ENCODE results near the gene IGSF11. TPM values are rescaled to one million over a fixed set of nuclear protein-coding genes. Genes with fewer than 3 reads are reported as not detected.

IGSF11 gene
- total and polyA plus RNA-seq, 2 of the 4 experiments (the other 2 are of a cell fraction): 0.18 TPM; not detected in 1

- no peak overlapping the region for H3K18ac ChIP-seq (ENCODE audit: low read depth, low read length)
- ATAC-seq (ENCODE audit: low read depth): no peak
- dilution Hi-C loops (cut with HindIII; ENCODE audit: low sequenced_read_pairs, unreplicated experiment): no loop called here
Observed at GRCh38 chr3:119044593-119044992, 9.9 kb upstream of the IGSF11 start.

More at GRCh38 chr3:119044593-119044992, 9.9 kb upstream of the IGSF11 start:
- POLR2A ChIA-PET (ENCODE audit: unreplicated experiment): no interaction called here
- H4K91ac ChIP-seq (ENCODE audit: insufficient read depth, low read depth, low read length): no peak overlapping the region
- H4K5ac ChIP-seq (ENCODE audit: low read depth, low read length): no peak overlapping the region
- H2BK5ac ChIP-seq (ENCODE audit: low read depth, low read length, poor library complexity, severe bottlenecking): no peak overlapping the region
- in situ Hi-C loops (cut with MboI; ENCODE audit: low sequenced_read_pairs): no loop called here
- no CpG with 5 or more reads among the region's 2 CpGs for WGBS, 2 experiments (ENCODE audit: extremely low coverage in 2 of 2, insufficient read length in 1 of 2)
- H2BK120ac ChIP-seq (ENCODE audit: low read depth, low read length): no peak overlapping the region
- no peak overlapping the region for H2BK20ac ChIP-seq (ENCODE audit: low read depth, low read length)
- intact Hi-C loops (cut with micrococcal nuclease): no loop called here
- H4K20me1 ChIP-seq (ENCODE audit: insufficient read depth, low read length): no peaks in the 10 kb centered on the region
- H3K14ac ChIP-seq (replicated peaks; ENCODE audit: low read depth, low read length): no peak overlapping the region
- no peak for TF ChIP-seq POLR2A (IDR thresholded peaks at IDR 0.05; ENCODE audit: low read depth, low read length)
- TF ChIP-seq, protein P1, sequence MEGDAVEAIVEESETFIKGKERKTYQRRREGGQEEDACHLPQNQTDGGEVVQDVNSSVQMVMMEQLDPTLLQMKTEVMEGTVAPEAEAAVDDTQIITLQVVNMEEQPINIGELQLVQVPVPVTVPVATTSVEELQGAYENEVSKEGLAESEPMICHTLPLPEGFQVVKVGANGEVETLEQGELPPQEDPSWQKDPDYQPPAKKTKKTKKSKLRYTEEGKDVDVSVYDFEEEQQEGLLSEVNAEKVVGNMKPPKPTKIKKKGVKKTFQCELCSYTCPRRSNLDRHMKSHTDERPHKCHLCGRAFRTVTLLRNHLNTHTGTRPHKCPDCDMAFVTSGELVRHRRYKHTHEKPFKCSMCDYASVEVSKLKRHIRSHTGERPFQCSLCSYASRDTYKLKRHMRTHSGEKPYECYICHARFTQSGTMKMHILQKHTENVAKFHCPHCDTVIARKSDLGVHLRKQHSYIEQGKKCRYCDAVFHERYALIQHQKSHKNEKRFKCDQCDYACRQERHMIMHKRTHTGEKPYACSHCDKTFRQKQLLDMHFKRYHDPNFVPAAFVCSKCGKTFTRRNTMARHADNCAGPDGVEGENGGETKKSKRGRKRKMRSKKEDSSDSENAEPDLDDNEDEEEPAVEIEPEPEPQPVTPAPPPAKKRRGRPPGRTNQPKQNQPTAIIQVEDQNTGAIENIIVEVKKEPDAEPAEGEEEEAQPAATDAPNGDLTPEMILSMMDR (conservative IDR thresholded peaks at IDR 0.05; ENCODE audit: low read depth, low read length): no peak
- no peak for DNase-seq
- no peak overlapping the region for H2AFZ ChIP-seq (replicated peaks; ENCODE audit: low read length, poor library complexity)
- BruUV-seq (replicated peaks): no TSS peak
- no peaks in the 10 kb centered on the region for H3K79me1 ChIP-seq (ENCODE audit: low read depth in 1 of 2, low read length in 2 of 2)
- H3K36me3 ChIP-seq (ENCODE audit: control insufficient read depth, insufficient read depth, low read length): no peaks in the 10 kb centered on the region
- no peak overlapping the region for H3K27ac ChIP-seq (ENCODE audit: insufficient read depth, low read length)
- H3K4ac ChIP-seq (ENCODE audit: low read depth, low read length): no peak overlapping the region
- H3K27me3 ChIP-seq (ENCODE audit: control insufficient read depth, insufficient read depth, low read length): no peaks in the 10 kb centered on the region
- no peaks in the 10 kb centered on the region for H3K9me1 ChIP-seq (ENCODE audit: insufficient read depth, low read length)
- H3K9ac ChIP-seq (ENCODE audit: low read depth, low read length): no peak overlapping the region
- H2AK5ac ChIP-seq (ENCODE audit: low read depth, low read length): no peak overlapping the region
- H3K4me1 ChIP-seq (ENCODE audit: control insufficient read depth, insufficient read depth, low read length): no peaks in the 10 kb centered on the region
- no peak overlapping the region for H4K8ac ChIP-seq (ENCODE audit: low read depth in 2 of 2, low read length in 2 of 2)
- no peak overlapping the region for H3K4me2 ChIP-seq (ENCODE audit: low read depth, low read length)
- no peak overlapping the region for H2BK15ac ChIP-seq (ENCODE audit: low read depth, low read length)
- H3K9me3 ChIP-seq (ENCODE audit: control insufficient read depth, insufficient read depth, low read length): no peaks in the 10 kb centered on the region
- H2AK9ac ChIP-seq (replicated peaks; ENCODE audit: low read depth, low read length, poor library complexity): no peak overlapping the region
- no peak overlapping the region for H3K4me3 ChIP-seq (ENCODE audit: insufficient read depth, low read depth, low read length)
- CTCF ChIA-PET: no interaction called here
- H3K23ac ChIP-seq (ENCODE audit: low read depth, low read length): no peak overlapping the region
- no peak overlapping the region for H3K56ac ChIP-seq (ENCODE audit: extremely low read depth, insufficient read depth, low read length)
